Fibroblast of skin of right quadriceps (primary cell): Measurements from ENCODE around the gene ZNF669.
"Not testable (repeated sequence)": the region's sequence is repeated elsewhere in the genome, so short reads cannot be mapped to it uniquely, and the experiment has no call there.

Experiments used
- DNase-seq: peaks from one replicate; pipeline ENCODE4 v3.0.0-alpha.2; 2013

Gene ZNF669

DNA sequence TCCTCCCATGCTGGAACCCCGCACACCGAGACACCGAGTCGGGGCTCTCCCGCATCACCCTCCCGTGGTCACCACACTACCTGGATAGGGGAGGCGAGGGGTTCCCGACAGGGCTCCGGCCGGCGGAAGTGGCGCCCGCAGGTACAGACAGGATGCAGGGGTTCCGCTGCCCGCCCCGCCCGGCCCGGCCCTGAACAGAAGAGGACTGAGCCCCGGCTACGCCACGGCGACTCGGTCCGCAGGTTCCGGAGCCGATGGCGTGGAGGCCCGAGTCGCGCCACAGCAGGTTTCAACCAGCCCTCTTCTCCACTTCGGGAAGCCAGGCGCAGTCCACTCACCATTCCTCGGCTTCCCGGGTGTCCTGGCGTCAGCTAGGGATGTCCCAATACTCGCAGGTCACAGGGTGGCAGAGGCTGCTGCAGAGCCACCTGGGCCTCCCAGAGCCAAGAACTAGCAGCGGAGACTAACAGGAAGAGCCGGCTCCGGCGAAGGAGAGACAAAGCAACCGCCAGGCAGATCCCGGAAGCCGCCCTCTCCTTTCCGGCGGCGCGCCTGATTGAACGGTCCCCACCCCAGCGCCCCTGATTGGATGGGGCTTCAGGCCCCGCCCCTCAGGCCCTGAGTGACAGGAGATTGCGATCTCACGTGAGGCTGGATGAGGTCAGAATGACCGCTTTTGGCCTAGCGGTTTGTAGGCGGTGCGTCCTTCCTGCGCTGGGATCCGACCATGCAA, at the start of gene ZNF669:
ZNF669 (minus strand) TSS at position 498 of the 733 bp plus-strand sequence; CDS start at position 341, 157 bp downstream.
- peak; percentile 95 for DNase-seq

DNA sequence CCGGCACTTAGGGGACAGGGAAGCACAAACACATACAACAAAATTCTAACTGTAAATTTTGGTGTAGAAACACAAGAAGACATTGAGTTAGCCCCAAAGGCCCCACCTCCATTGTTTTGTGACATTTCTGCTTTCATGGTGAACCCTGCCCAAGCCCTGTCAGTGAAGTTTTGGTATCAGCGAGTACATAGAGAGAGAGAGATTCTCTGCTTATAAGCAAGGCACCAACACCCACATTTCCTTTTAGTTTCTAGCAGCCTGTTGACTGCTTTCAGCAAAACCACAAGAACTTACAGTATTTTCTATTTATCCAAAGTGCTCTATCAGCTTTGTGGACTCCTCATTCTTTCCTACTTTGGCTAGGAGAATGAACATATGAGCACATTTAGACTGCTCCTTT, 43.6 kb upstream of the ZNF669 start:
- no peak for DNase-seq

GRCh38 chr1:247147120-247147519, 43.0 kb upstream of the ZNF669 start:
- not testable (repeated sequence) for DNase-seq

- no peak for DNase-seq
Observed at GRCh38 chr1:247146671-247147070, 42.5 kb upstream of the ZNF669 start.

DNA sequence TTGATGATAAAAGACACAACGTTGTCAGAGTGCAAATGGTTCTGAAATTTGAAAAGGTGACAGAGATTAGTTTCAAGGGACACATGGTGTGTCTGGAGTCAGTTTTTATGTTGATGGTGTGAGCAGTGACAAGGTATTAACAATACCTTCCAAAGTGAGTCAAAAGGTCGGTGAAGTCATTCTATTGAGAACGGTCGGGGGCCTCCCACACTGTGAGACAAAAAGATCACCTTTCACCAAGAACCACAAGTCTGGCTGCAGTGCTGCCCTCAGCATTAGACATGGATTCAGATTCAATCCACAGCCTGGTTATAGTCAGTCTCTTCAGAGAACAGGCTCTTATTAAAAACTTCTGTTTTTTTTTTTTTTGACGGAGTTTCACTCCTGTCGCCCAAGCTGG, 41.1 kb upstream of the ZNF669 start:
- no peak for DNase-seq

DNA sequence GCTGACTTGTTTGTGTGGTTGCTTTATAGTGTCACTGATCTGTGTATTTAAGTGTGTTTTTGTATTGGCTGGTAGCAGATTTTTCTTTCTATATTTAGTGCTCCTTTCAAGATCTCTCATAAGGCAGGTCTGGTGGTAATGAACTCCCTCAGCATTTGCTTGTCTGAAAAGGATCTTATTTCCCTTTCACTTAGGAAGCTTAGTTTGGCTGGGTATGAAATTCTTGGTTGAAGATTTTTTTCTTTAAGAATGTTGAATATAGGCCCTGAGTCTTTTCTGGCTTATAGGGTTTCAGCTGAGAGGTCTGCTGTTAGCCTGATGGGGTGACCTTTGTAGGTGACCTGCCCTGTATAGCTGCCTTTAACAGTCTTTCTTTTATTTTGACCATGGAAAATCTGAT, 35.4 kb upstream of the ZNF669 start:
- DNase-seq = not testable (repeated sequence)

- DNase-seq = no peak
Observed at GRCh38 chr1:247131236-247131635, 27.1 kb upstream of the ZNF669 start.

DNA sequence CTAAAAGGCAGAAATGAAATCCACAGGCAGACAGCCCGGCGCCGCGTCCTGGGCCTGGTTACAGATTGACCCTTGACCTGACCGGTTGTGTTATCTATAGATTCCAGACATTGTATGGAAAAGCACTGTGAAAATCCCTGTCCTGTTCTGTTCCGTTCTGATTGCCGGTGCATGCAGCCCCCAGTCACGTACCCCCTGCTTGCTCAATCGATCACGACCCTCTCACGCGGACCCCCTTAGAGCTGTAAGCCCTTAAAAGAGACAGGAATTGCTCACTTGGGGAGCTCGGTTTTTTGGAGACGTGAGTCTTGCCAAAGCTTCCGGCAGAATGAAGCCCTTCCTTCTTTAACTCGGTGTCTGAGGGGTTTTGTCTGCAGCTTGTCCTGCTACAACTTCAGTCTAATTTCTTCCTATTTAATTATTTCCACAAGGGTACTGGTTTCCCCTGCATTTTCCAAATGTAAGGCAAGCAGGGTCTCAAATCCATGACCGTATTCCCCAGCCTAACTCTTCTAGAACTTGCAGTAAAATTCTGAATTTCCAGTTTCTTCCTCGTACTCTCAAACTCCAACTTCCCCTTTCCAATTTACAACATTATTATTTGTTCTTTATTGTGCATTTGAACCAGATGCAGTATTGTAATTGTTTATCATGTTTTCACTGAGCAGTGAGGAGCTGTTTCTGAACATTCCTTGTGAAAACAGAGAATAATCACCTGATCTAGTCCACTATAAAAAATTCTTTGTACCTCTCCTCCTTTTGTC, 23.5 kb upstream of the ZNF669 start:
- not testable (repeated sequence) for DNase-seq

DNA sequence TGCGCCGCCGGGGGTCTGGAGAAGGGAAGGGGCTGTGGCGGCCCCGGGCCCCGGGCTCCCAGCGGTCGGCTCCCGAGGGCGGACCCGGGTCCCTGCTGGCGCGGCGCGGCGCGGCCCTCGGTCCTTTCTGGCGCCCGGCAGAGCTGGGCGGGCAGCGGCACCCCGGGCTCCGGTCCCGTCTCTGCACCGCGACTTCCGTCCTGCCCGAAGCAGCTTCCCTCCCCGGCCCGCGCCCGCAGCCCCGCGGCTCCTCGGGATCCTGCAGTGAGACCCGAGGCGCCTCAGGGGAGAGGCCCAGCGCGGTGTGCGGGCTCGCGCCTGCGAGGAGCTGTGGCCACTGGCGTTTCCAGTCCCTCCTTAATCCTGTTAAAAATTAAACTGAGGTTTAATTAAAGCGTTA, 22.4 kb upstream of the ZNF669 start:
- not testable (repeated sequence) for DNase-seq

- DNase-seq = not testable (repeated sequence)
Observed at GRCh38 chr1:247126166-247126565, 22.0 kb upstream of the ZNF669 start.

GRCh38 chr1:247121382-247121781, 17.2 kb upstream of the ZNF669 start:
- DNase-seq = no peak

DNA sequence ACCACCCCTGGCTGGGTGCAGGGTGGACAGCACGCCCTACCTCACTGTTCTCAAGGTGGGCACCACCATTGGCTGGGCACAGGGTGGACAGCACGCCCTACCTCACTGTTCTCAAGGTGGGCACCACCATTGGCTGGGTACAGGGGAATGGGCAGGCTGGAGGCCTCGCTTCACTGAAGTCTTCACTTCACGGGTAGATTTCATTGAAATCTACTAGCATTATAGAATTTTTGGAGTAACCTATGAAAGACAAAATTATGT, 16.2 kb upstream of the ZNF669 start:
- DNase-seq = not testable (repeated sequence)

GRCh38 chr1:247119600-247120407, 15.6 kb upstream of the ZNF669 start:
- DNase-seq = no peak

- DNase-seq = no peak
Observed at GRCh38 chr1:247118946-247119446, 14.8 kb upstream of the ZNF669 start.

GRCh38 chr1:247115545-247115944, 11.4 kb upstream of the ZNF669 start:
- no peak for DNase-seq

- no peak for DNase-seq
Observed at GRCh38 chr1:247115141-247115510, 11.0 kb upstream of the ZNF669 start.

- no peak for DNase-seq
Observed at GRCh38 chr1:247114351-247115140, 10.4 kb upstream of the ZNF669 start.

- no peak for DNase-seq
Observed at GRCh38 chr1:247113733-247114271, 9.6 kb upstream of the ZNF669 start.

GRCh38 chr1:247113094-247113497, 8.9 kb upstream of the ZNF669 start:
- DNase-seq = no peak

- DNase-seq = no peak
Observed at GRCh38 chr1:247112479-247112781, 8.3 kb upstream of the ZNF669 start.

- peak; percentile 15 for DNase-seq
Observed at GRCh38 chr1:247111700-247112478, 7.7 kb upstream of the ZNF669 start.

- peak; percentile 5 for DNase-seq
Observed at GRCh38 chr1:247111259-247111699, 7.1 kb upstream of the ZNF669 start.
